ENCODE measurements around the gene ADGRV1.
A peak's percentile ranks its signal among the peaks of the same experiment; 100 is the strongest.

The ADGRV1 gene

GRCh38 chr5:90606539-90606938 is 47.9 kb downstream of the ADGRV1 start:
- TF ChIP-seq REST (IDR thresholded peaks at IDR 0.05; ENCODE audit: low read depth): no peak
- peak; percentile 25; the same call in 1 of the 2 replicates for TF ChIP-seq RAD21 (IDR thresholded peaks at IDR 0.05; ENCODE audit: low read depth)
- no peak for TF ChIP-seq CEBPB (IDR thresholded peaks at IDR 0.05)
- TF ChIP-seq USF1 (IDR thresholded peaks at IDR 0.05): no peak
- TF ChIP-seq ZBTB7A (IDR thresholded peaks at IDR 0.05; ENCODE audit: low read depth): no peak

GRCh38 chr5:90612919-90613318 is 54.3 kb downstream of the ADGRV1 start:
- TF ChIP-seq TAF1 (IDR thresholded peaks at IDR 0.05; ENCODE audit: low read depth) (no peak), ZBTB7A (IDR thresholded peaks at IDR 0.05; ENCODE audit: low read depth) (no peak), TCF12 (IDR thresholded peaks at IDR 0.05; ENCODE audit: low read depth) (no peak), TEAD4 (IDR thresholded peaks at IDR 0.05) (no peak), EGR1 (IDR thresholded peaks at IDR 0.05) (no peak), RAD21 (IDR thresholded peaks at IDR 0.05; ENCODE audit: low read depth) (no peak), USF1 (IDR thresholded peaks at IDR 0.05) (no peak), CREB1 (IDR thresholded peaks at IDR 0.05; ENCODE audit: low read depth) (no peak)

- TF ChIP-seq RAD21 (IDR thresholded peaks at IDR 0.05; ENCODE audit: low read depth) (no peak), YY1 (IDR thresholded peaks at IDR 0.05; ENCODE audit: low read depth) (no peak), CEBPB (IDR thresholded peaks at IDR 0.05) (no peak), TAF1 (IDR thresholded peaks at IDR 0.05; ENCODE audit: low read depth) (no peak), USF1 (IDR thresholded peaks at IDR 0.05) (no peak), MAX (IDR thresholded peaks at IDR 0.05) (no peak), REST (IDR thresholded peaks at IDR 0.05; ENCODE audit: low read depth) (no peak), CREB1 (IDR thresholded peaks at IDR 0.05; ENCODE audit: low read depth) (no peak), TEAD4 (IDR thresholded peaks at IDR 0.05) (no peak), ZBTB7A (IDR thresholded peaks at IDR 0.05; ENCODE audit: low read depth) (no peak), EP300 (IDR thresholded peaks at IDR 0.05; ENCODE audit: borderline replicate concordance) (no peak), NFIC (IDR thresholded peaks at IDR 0.05) (no peak), FOXM1 (IDR thresholded peaks at IDR 0.05; ENCODE audit: borderline replicate concordance, low read depth) (no peak), EGR1 (IDR thresholded peaks at IDR 0.05) (no peak), TCF12 (IDR thresholded peaks at IDR 0.05; ENCODE audit: low read depth) (no peak)
Measured at GRCh38 chr5:90613459-90613858, 54.9 kb downstream of the ADGRV1 start.

GRCh38 chr5:90613918-90614504 is 55.4 kb downstream of the ADGRV1 start:
- TF ChIP-seq USF1 (IDR thresholded peaks at IDR 0.05) (no peak), TAF1 (IDR thresholded peaks at IDR 0.05; ENCODE audit: low read depth) (no peak), YY1 (IDR thresholded peaks at IDR 0.05; ENCODE audit: low read depth) (no peak), EP300 (IDR thresholded peaks at IDR 0.05; ENCODE audit: borderline replicate concordance) (no peak), TCF12 (IDR thresholded peaks at IDR 0.05; ENCODE audit: low read depth) (no peak), CEBPB (IDR thresholded peaks at IDR 0.05) (no peak), CREB1 (IDR thresholded peaks at IDR 0.05; ENCODE audit: low read depth) (no peak), ZBTB7A (IDR thresholded peaks at IDR 0.05; ENCODE audit: low read depth) (no peak), FOXM1 (IDR thresholded peaks at IDR 0.05; ENCODE audit: borderline replicate concordance, low read depth) (no peak), NFIC (IDR thresholded peaks at IDR 0.05) (no peak), MAX (IDR thresholded peaks at IDR 0.05) (no peak), RAD21 (IDR thresholded peaks at IDR 0.05; ENCODE audit: low read depth) (no peak), REST (IDR thresholded peaks at IDR 0.05; ENCODE audit: low read depth) (no peak), TEAD4 (IDR thresholded peaks at IDR 0.05) (no peak), EGR1 (IDR thresholded peaks at IDR 0.05) (no peak)
